DMS 273 treated with DMSO at 0.1 percent for 48 hours (cell line): ENCODE measurements around the gene CHFR.
"Not testable (repeated sequence)": the region's sequence is repeated elsewhere in the genome, so short reads cannot be mapped to it uniquely, and the experiment has no call there.

ENCODE experiments used
- DNase-seq: peaks from one replicate; lab custom pipeline; 2025; lab: John Stamatoyannopoulos, UW

CHFR gene

GRCh38 chr12:132807295-132808092 lies 79.9 kb downstream of the CHFR start:
- no peak for DNase-seq

- DNase-seq, result no peak
These were observed 80.5 kb downstream of the CHFR start for GRCh38 chr12:132806857-132807256.

- DNase-seq, result no peak
These were observed 83.0 kb downstream of the CHFR start for GRCh38 chr12:132804426-132804861.

- DNase-seq, result no peak
These were observed 83.5 kb downstream of the CHFR start for GRCh38 chr12:132803888-132804287.

GRCh38 chr12:132803125-132803524 lies 84.3 kb downstream of the CHFR start:
- DNase-seq, result no peak

- no peak for DNase-seq
These were observed 85.7 kb downstream of the CHFR start for GRCh38 chr12:132801741-132802140.

- DNase-seq, result no peak
These were observed 88.6 kb downstream of the CHFR start for GRCh38 chr12:132798836-132799235.

- no peak for DNase-seq
These were observed 89.4 kb downstream of the CHFR start for GRCh38 chr12:132797820-132798570.

- DNase-seq, result no peak
These were observed 91.6 kb downstream of the CHFR start for GRCh38 chr12:132795847-132796246.

GRCh38 chr12:132791940-132792339 lies 95.5 kb downstream of the CHFR start:
- DNase-seq, result not testable (repeated sequence)

GRCh38 chr12:132789099-132789471 lies 98.3 kb downstream of the CHFR start:
- DNase-seq, result no peak

- no peak for DNase-seq
These were observed 98.9 kb downstream of the CHFR start for GRCh38 chr12:132788375-132789098.

GRCh38 chr12:132787877-132788276 lies 99.5 kb downstream of the CHFR start:
- DNase-seq, result no peak

GRCh38 chr12:132786192-132786591 lies 101.2 kb downstream of the CHFR start:
- no peak for DNase-seq

GRCh38 chr12:132784580-132784979 lies 102.8 kb downstream of the CHFR start:
- DNase-seq, result no peak

- no peak for DNase-seq
These were observed 103.4 kb downstream of the CHFR start for GRCh38 chr12:132783917-132784531.
